ENCODE data around the gene ZNF79. TPM values are rescaled to one million over a fixed set of nuclear protein-coding genes. Genes with fewer than 3 reads are reported as not detected.
A peak's percentile ranks its signal among the peaks of the same experiment; 100 is the strongest.

ZNF79 gene
- total and polyA plus RNA-seq, 2 of the 4 experiments (the other 2 are of a cell fraction), result 5.6 to 15.4 TPM

- intact Hi-C loops (cut with micrococcal nuclease) (no loop called here), in situ Hi-C loops (cut with MboI; ENCODE audit: low sequenced_read_pairs) (no loop called here), dilution Hi-C loops (cut with HindIII; ENCODE audit: low sequenced_read_pairs, unreplicated experiment) (no loop called here)
- Histone ChIP-seq H2AFZ (replicated peaks; ENCODE audit: low read length, poor library complexity) (no peak overlapping the region), H3K4me2 (ENCODE audit: low read depth, low read length) (no peak overlapping the region), H4K91ac (ENCODE audit: insufficient read depth, low read depth, low read length) (no peak overlapping the region), H3K18ac (ENCODE audit: low read depth, low read length) (no peak overlapping the region), H2BK20ac (ENCODE audit: low read depth, low read length) (no peak overlapping the region), H2AK9ac (replicated peaks; ENCODE audit: low read depth, low read length, poor library complexity) (no peak overlapping the region), H3K4me3 (ENCODE audit: insufficient read depth, low read depth, low read length) (no peak overlapping the region), H3K56ac (ENCODE audit: extremely low read depth, insufficient read depth, low read length) (no peak overlapping the region), H3K14ac (replicated peaks; ENCODE audit: low read depth, low read length) (no peak overlapping the region), H2BK5ac (ENCODE audit: low read depth, low read length, poor library complexity, severe bottlenecking) (no peak overlapping the region), H3K27me3 (ENCODE audit: control insufficient read depth, insufficient read depth, low read length) (no peaks in the 10 kb centered on the region), H3K23ac (ENCODE audit: low read depth, low read length) (no peak overlapping the region), H4K8ac (ENCODE audit: low read depth in 2 of 2, low read length in 2 of 2) (no peak overlapping the region), H3K79me1 (ENCODE audit: low read depth in 1 of 2, low read length in 2 of 2) (peaks cover 18 to 76% of the 10 kb centered on the region in 2 experiments), H2AK5ac (ENCODE audit: low read depth, low read length) (no peak overlapping the region), H3K4me1 (ENCODE audit: control insufficient read depth, insufficient read depth, low read length) (peaks cover 15% of the 10 kb centered on the region), H3K9ac (ENCODE audit: low read depth, low read length) (no peak overlapping the region), H3K9me3 (ENCODE audit: control insufficient read depth, insufficient read depth, low read length) (peaks cover 16% of the 10 kb centered on the region), H3K36me3 (ENCODE audit: control insufficient read depth, insufficient read depth, low read length) (peaks cover 73% of the 10 kb centered on the region), H2BK120ac (ENCODE audit: low read depth, low read length) (no peak overlapping the region), H3K4ac (ENCODE audit: low read depth, low read length) (no peak overlapping the region), H3K9me1 (ENCODE audit: insufficient read depth, low read length) (peaks cover 19% of the 10 kb centered on the region), H2BK15ac (ENCODE audit: low read depth, low read length) (no peak overlapping the region), H3K27ac (ENCODE audit: insufficient read depth, low read length) (no peak overlapping the region), H4K5ac (ENCODE audit: low read depth, low read length) (no peak overlapping the region), H4K20me1 (ENCODE audit: insufficient read depth, low read length) (peaks cover 74% of the 10 kb centered on the region)
- TF ChIP-seq CEBPB (IDR thresholded peaks at IDR 0.05; ENCODE audit: low read depth, low read length) (no peak), NFE2L2 (IDR thresholded peaks at IDR 0.05; ENCODE audit: low read depth, low read length) (no peak)
- no peak for ATAC-seq (ENCODE audit: low read depth)
- DNase-seq, result peak; percentile 45
- ChIA-PET POLR2A (ENCODE audit: unreplicated experiment) (no interaction called here), CTCF (interaction anchor here (0.6 kb wide), 1 partner anchor 95 kb away, joined by 3 read pairs; no protein-coding TSS in a partner anchor)
- WGBS, 2 experiments (ENCODE audit: extremely low coverage in 2 of 2, insufficient read length in 1 of 2), result no CpG with 5 or more reads among the region's 7 CpGs
- BruUV-seq (replicated peaks), result no TSS peak
Observed at GRCh38 chr9:127447416-127448111, 23.4 kb downstream of the ZNF79 start.

Measured in IMR-90 (cell line).